GM18498 (cell line): ENCODE measurements around the gene HOXB3.

Source experiments
- ATAC-seq: cut with Tn5 transposase; IDR thresholded peaks from one replicate; pipeline ENCODE4 v1.9.1; 2021; ENCODE audit warnings: mild to moderate bottlenecking, moderate library complexity; ENCODE audit not compliant: unreplicated experiment

Gene HOXB3

DNA sequence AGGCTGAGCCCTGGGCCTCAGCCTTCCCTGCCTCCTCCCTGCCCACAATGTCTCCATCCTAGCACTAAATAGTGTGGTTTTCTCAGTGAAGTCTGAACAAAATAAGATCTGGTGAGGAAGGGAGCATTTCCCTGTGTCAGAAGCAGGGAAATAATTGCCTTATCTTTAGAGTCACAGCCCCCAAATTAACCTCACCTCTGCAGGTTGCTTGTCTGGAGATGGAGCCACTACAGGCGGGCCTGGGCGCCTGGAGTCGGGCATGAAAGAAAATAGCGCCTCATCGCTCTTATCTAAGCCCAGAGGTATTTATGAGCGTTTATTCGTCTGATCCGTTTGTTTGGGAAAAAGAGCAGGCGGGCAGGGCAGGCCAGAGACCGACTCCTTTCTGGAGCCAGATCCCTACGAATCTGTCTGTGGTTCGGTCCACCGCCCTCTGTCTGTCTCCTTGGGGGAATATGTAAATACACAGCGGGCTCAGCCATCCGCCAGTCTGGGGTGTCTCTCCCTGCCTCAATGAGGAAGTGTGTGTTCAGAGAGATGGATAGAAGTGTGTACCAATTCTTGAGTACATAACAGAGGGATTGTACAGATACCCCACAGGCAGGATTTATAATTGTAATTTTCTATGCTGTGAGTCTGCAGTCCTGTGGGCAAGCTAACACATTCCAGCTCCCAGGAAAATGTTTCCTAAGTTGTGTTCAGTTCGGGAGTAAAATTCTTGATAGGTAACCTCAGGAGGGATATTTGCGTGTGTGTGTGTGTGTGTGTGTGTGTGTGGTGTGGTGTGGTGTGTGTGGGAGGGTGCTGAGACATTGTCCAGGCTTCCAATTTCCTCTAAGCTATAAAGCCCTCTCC, 10.4 kb upstream of the HOXB3 start:
- ATAC-seq, result no peak

DNA sequence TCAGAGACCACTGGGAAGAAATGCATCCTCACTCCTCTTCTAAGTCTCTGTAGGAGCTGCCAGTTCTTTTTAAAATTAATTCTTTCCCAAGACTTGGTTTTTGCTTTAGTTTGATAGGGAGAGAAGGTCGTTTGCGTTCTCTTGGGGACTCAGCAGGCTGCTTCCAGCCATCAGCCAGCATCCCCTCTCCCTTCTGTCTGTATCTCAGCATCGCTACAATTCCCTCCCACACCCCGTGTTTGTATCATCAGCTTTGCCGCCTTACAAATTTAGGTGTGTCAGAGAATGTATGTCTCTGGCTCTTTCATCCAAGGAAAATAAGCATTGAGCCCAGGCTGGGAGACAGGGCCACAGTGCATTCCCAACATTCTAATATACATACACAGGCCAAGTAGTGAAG, 9.3 kb upstream of the HOXB3 start:
- no peak for ATAC-seq

DNA sequence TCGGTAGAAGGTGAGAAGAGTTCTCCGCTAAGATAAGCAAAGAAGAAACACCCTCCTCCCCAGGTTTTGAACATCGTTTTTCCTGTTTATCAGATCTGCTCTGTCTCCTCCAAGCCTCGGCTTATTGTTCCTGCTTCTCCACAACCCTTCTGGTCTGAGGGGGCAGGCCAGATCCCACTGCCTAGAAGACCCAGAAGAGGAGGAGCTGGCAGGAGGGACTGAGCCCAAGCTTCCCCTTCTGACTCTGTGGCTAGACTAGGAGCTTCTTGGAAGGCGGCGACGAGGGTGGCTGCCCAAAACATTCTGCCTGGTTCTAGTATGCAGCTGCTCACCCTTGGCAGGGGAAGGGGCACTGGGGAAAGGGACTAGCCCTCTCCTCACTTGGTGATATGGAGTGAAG, 8.7 kb upstream of the HOXB3 start:
- ATAC-seq, result no peak

DNA sequence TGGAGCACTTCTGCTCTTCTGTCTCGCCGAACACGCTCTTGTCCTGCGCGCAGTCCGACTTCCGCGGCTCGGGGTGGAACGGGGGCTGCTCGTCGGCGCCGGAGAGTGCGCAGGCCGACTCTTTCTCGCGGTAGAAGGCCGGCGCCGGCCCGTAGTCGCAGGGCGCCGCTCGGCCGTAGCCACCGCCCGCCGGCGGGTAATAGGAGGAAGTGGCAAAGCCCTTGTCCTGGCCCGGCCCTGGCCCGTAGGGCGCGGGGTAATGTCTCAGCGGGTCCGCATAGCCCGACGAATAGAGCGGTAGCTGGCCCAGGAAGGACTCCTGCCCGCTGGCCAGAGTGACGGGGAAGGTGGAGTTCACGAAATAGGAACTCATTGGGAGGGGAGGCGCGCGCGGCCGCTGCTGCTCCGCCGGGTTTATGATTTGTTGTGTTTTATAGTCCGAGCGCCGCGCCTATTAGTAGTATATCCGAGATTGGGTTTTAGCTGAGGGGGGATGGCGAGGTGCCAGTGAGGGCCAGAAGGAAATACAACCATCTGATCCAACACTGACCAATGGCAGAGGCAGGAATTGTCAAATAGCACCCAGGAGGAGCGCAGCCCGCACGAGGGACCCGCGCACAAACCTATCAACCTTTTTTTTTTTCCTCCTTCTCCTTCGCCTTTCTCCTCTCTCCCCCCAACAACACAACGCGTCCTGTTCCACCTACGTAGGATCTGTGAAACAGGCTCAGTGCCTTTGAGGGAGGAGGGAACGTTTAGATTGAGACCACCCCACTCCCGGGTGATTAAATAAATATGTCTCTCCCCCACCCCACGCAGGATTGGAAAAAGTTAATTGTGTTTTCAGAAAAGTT, 8.0 kb upstream of the HOXB3 start:
- no peak for ATAC-seq

DNA sequence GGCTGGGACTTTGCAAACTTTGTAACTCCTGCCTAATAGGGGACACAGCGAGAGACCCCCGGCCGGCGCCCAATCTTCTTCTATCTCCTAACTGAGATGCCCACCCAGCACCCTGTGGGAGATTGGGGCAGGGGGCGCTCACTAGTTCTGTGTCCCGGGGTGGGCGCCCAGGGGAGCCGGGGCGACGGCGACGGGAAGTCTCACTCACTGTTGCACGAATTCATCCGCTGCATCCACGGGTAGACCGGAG, 7.4 kb upstream of the HOXB3 start:
- ATAC-seq, result no peak

DNA sequence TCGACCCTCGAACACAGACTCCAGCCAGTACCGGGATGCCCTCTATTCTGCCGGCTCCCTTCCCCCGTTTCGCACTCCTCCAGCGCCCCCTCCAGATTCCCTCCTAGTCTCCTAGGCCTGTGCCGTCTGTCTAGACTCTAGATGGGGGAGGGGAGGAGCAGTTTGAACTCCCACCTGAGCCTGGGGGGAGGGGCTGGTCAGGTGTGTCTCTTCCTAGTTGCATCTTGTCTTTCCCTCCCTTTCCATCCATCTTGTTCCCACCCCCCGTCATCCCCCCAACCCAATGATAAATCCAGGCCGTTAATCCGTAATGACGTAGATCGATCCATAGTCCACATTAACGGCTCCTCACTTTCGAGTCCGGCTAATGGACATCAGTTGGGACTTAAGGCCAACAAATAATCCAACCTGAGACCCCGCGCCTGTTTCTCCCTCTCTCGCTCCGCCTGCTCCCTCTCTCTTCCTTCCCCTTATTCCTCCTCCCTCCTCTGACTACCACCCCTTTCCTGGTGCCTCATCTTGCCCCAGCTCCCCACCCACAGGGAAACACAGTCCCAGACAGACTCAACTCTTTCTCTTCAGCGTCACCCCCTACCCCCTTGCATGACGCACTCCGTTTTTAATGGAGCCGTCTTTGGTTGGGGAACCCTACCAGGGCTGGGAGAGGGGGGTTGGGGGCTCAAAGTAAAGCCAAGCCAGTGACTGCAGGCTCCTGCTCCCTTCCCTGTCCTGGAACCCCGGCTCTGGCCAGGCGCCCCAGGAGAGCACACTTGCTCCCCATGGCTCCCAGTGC, 6.9 kb upstream of the HOXB3 start:
- no peak for ATAC-seq

DNA sequence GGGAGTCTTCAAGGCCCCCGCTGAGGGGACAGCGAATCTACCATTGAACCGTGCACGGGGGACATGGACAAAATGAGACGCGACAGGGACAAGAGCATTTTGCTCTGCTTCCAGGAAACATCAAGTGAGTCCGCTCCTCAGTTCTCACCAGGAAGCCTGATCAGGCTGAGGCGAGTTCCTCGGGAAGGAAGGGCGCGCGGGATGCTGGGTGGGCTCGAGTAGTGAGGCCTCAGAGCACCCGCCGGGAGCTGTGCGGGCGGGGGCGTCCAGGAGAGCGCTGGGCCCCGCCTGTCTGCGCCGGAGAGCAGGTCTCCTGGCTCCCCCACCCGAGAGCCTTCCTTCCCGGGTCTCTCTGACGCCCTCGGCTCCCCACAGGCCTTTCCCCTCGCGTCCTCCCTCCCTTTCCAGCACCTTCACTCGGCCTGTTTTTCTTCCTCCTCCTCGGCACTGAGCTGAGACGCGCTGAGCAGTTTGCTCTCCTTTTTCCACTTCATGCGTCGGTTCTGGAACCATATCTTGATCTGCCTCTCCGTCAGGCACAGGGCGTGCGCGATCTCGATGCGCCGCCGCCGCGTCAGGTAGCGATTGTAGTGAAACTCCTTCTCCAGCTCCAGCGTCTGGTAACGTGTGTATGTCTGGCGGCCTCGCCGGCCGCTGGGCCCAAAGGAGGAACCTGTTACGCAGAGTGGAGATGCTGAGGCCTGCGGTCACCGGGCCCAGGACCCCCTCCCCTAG, 6.1 kb upstream of the HOXB3 start:
- no peak for ATAC-seq

DNA sequence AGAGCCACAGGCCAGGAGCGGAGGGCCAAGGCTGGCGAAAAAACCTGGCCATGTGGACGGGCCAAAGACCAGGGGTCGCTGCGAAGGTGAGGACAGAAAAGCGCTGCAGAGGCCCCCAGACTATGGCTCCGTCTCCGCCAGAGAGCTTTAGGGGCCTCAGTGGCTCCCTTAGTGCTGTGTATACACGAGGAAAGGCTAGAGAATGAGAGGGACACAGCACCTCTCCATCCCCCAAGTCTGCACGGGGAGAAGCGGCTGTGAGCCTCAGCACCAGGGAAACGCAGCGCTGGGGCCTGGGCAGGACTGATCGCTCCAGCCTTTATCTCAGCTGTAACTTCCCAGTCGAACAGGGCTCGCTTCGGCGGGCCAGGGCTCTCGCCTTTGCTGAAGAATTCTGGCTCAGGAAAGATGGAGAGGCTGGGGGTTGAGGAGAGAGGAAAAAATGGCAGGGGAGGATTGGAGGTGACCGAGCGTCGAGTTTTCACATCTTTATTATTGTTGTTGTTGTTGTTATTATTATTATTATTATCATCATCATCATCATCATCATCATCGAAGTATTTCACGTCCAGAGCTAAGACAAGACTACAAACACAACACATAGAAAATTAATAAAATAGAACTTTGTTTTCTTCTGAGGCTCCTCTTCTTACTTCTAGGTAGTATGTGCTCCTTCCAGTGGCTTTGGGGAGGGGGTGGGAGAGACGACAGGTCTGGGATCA, 5.4 kb upstream of the HOXB3 start:
- ATAC-seq, result no peak

DNA sequence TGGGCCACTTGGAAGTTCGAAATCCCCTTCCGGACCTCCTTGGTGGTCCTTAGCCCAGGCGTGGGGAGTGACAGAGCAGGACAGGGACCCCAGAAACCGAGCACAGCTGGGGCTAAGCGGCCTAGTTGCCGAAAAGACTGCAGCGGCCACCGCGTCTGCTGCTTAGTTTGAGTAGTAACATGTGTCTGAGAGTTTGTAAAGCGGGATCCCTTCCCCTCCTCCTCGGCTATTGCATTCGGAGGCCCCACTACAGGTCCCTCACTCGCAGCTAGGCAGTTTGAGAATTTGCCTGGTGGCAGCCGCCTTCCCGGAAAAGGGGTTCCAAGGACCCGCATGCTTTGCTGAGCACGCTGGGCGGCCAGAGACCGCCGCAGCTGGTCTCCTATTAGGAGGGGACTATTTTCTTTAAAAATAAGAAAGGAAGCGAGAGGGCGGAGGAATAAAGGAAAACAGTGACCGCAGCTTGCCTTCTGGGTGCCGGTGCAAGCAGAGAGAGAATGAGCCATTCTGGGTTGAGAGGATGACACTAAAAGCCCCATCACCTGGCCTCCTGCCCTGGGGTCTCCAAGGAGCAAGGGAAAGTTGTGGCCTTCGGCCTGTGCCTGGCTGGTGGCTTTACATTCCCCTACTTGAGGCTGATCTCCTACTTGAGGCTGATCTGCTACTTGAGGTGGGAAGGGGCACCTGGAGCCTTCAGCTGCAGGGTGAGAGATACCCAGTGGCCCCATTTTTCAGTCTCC, 4.7 kb upstream of the HOXB3 start:
- no peak for ATAC-seq

DNA sequence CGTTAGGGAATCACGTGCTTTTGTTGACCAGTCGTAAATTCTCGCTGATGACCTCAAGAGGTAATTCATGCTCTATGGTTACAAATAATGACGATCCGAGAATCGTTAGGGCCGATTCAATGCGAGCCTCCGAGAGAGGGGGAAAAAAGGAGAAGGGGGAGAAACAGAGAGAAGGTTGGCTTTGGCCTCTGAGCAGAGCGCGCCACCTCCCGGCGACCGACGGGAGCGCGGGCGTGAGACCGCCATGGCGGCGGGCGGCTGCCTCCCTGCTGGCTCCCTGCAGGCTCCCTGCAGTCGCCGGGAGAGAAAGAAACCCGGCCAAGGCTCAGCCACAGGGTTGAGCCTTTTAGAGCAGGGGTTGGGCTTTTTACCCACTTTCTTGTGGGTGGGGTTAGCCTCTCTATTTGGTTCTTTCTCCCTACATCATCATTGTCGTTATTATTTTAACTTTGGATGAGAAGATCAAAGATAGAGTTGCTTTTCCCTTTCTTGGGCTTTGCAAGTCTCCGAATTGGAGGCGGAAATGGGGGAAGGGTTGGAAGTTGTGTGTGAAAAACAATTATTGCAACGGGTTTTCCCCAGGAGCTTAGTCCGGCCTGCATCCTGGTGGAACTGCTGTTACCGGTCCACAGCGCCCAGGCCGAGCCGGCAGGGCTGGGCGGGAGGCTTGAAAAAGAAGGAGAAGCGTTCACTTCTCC, 3.9 kb upstream of the HOXB3 start:
- ATAC-seq, result no peak

DNA sequence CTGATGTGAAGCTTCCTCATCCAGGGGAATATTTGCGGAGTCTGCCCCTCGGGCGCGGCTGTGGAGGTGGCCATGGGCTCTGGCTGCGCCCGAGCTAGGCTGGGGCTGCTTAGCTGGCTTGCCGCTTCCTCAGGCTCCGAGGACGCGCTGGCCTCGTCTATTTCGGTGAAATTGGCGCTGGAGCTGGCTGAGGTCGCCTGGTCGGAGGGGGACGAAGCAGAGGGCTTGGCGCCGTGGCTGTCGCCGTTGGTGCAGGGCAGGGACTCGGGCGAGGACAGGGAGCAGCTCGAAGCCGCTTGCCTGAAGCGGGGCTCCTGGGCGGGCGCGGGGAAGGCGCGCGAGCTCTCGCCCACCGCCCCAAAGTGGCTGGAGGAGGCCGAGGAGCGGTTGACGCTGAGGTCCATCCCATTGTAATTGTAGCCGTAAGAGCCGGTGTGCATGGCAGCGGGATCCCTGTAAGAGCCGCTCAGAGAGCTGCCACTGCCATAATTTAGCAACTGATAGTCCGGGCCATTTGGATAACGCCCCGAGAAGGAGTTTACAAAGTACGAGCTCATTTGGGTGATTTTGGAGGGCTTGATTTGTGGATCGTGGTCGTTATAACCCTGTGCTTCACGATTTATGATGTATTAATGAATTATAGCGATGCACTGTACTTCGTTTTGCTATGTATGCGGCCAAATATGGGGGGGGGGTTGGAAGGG, 3.2 kb upstream of the HOXB3 start, which contains the start of gene HOXB5:
HOXB5 (minus strand) TSS at position 654 of the 704 bp plus-strand sequence; CDS start at position 557, 97 bp downstream.
- ATAC-seq, result no peak

DNA sequence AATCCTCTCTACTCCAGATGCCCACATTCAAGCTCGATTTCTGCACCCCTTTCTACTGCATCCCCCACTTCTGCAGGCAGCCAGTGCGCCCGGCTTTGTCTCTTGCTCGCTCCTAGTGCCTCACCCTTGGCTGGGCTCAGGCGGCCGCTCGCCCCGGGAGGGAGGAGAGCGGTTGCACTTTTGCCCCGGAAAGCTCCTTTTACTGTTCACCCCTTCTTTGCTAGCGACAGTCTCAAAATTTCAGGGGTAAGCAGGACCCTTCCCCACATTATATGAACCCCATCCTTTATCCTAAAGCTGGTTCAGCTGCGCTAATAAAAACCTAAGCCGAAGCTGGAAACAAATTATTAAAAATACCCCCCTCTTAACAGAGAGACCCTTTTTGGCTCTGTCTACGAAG, 2.5 kb upstream of the HOXB3 start:
- no peak for ATAC-seq

DNA sequence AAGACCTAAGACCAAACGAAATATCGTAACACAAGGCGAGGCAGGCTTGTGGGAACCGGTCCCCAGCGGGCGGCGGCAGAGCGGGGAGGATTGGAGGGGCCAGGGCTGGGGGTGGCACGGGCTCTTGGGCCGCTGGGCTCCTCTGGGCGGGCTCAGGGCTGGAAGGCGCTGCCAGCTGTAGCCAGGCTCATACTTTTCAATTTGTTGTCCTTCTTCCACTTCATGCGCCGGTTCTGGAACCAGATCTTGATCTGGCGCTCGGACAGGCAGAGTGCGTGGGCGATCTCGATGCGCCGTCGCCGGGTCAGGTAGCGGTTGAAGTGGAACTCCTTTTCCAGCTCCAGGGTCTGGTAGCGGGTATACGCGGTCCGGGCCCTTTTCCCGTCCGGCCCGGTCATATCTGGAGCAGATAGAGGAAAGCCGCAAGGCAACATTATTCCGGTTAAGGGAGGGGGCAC, 2.0 kb upstream of the HOXB3 start:
- ATAC-seq, result no peak

DNA sequence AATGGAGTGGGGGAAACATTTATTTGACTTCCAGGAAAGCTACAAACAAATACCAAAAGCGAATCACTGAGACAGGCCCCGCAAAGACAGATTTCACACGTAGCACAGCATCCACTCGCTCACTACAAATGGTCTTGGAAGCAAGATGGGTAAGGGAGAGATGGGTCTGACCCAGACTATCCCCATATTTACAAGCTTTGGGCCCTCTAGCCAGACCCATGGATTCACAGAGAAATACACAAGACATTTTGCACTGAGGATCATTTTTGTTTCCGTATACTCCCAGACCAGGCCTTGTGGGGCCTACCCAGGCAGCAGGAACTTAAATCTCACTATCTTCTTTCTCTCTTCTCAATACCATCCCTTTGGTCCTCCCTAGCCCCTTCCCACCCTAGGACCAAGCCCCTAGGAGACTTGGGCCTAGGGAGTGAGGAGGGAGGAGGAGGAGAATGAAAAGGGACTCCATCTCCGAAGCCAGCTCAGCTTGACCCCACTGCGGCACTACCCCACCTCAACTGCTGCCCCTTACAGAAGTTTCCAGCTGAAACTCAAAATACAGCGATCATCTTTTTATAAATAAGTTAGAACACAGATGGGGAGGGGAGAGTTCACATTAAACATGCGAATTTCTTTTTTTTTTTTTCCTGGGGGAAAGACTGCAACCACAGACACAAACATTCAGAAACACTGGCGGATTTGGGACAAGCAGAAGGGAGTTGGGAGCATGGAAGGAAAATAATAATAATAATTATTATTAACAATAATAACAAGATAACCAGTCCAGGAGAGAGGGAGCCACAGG, 1.4 kb upstream of the HOXB3 start:
- ATAC-seq, result no peak

DNA sequence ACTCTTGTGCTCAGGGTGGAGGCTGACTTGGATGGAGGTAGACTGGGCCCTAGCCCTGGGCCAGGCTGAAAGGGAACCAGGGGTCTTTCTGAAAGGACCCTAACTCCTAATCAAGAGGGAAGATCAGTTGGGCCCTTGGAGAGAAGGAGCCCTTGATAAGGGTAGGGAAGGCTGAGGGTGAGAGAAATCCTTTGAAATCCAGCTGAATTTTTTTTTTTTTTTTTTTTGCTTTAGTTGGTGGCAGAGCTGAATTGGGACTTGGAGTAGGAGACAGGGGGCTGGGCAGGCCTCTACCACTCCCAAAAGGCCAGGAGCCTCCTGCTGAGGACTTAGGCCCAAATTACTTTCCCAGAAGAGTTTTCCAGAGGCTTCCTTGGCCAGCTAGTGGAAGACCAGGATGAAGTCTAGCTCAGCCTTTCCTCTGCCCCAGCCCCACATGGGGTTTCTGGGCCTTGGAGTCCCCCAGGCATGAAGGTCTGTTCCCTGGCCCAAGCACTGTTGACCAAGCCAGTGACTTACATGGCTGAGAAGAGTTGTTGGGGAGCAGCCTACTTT, 643 bp upstream of the HOXB3 start:
- no peak for ATAC-seq

DNA sequence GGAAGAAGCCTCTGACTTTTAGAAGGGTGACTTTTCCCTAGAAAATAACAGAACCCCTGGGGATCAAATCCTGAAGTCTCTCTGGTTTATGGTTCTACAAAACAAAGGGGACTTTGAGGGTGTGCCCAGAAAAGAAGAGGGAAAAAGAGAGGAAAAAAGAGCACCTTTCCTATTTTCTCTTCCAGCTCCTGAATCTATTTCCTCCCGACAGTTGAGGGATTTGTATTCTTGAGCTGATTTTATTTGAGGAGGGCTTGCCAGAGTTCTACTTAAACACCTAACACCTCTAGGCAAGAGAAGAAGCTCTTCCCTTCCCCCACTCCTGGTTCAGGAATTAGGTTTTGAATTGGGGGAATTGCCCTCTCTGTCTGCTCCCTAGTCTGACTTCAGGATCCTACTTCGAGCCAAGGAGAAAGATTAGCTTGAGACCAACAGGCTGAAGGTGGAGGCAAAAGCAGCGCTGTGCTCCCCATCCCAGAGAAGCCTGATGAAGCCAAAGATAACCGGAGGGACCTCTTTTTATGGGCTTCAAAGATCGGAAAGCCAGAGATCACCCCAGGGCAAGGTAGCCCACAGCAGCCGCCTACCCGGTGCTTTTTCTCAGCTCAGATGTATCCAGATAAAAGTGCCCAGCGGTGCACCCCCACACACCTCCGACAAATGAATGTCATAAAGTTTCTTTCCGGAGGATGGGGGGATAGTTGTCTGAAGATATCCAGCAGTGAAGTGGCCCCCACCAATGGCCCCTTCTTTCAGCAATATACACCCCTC, 796 bp downstream of the HOXB3 start:
- ATAC-seq, result no peak
